GM12864 (cell line): Measurements from ENCODE around the gene GLO1.

Experiments used
- DNase-seq: peaks from one replicate; pipeline ENCODE4 v3.0.0-alpha.2; 2011; ENCODE audit warnings: low read depth
- H3K4me3 ChIP-seq: 2 replicates; pipeline ENCODE4 v1.5.1; 2011; ENCODE audit warnings: mild to moderate bottlenecking, low read depth, low read length, control low read depth
- TF ChIP-seq, protein P1 (sequence below): IDR thresholded peaks from 2 replicates; pipeline ENCODE4 v1.5.1; 2011; ENCODE audit warnings: low read depth, mild to moderate bottlenecking, moderate library complexity, low read length, control low read depth, inconsistent platforms; ENCODE audit errors: missing control alignments

GLO1 gene

DNA sequence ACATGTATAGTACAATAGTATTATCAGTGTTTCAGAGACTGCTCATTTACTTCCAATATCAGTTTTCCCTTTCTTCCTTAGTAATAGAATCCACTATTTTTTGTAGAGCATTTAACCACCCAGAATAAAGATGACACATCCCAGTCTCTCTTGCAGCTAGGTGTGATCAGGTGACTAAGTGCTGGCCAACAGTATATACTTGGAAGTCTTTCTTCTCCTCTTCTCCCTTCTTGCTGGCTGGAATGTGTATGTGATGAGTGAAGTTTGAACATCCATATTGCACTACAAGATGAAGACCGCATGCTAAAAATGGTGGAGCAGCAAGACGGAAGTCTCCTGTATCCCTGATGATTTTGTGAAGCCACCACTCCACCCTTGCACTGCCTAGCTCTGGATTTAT is 48.7 kb downstream of the GLO1 start:
- TF ChIP-seq, protein P1, sequence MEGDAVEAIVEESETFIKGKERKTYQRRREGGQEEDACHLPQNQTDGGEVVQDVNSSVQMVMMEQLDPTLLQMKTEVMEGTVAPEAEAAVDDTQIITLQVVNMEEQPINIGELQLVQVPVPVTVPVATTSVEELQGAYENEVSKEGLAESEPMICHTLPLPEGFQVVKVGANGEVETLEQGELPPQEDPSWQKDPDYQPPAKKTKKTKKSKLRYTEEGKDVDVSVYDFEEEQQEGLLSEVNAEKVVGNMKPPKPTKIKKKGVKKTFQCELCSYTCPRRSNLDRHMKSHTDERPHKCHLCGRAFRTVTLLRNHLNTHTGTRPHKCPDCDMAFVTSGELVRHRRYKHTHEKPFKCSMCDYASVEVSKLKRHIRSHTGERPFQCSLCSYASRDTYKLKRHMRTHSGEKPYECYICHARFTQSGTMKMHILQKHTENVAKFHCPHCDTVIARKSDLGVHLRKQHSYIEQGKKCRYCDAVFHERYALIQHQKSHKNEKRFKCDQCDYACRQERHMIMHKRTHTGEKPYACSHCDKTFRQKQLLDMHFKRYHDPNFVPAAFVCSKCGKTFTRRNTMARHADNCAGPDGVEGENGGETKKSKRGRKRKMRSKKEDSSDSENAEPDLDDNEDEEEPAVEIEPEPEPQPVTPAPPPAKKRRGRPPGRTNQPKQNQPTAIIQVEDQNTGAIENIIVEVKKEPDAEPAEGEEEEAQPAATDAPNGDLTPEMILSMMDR, result no peak
- H3K4me3 ChIP-seq, result no peak overlapping the region
- no peak for DNase-seq

DNA sequence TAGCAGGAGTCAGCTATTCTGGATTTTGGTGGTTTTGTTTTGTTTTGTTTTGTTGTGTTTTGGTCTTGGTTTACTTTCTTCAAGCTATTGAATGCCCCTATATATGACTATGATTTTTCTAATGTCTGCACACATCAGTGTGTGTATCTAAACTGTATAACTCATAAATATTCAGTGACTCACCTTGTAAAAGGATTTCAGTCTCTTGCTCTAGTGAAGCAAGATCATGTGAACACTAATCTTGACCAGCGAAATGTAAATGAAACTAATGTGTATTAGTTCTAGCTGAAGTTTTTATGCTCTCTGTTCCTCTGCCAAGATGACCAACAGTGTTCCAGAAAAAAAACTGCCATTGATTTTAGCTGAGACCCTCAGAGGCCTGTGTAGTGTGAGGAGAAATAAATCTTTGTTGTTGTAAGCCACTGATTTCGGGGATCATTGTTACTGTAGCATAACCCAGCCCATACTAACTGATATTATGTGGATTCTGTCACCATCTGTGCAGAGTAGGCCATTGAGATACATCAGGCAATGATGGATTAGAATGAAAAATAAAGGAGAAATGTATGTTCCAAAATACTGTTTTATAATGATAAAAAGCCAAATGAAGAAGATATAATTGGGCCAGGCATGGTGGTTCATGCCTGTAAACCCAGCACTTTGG is 51.7 kb downstream of the GLO1 start:
- TF ChIP-seq, protein P1, result no peak
- DNase-seq, result no peak

DNA sequence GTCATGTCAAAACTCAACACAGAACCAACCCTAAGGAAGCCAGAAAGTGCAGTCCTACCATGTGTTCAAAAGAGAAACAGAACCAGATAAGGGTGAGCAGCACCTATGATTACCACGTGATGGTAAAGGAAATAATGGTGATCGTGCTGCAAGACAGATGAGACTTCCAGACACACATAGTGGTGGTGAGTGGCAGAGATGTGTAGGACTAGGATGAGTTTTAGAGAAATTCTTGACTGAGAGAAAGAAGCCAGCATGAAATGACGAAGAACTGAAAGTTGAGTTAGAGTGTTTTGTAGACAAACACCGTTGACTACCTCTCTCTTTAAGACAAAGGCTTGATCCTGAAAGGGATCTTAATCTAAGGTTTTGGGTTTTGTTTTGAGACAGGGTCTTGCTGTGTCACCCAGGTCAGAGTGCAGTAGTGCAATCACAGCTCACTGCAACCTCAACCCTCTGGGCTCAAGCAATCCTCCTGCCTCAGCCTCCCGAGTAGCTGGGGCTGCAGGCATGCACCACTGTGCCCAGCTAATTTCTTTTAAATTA is 52.7 kb downstream of the GLO1 start:
- no peak for DNase-seq
- no peak overlapping the region for H3K4me3 ChIP-seq
- TF ChIP-seq, protein P1, result no peak

More for the DNA sequence above, 51.7 kb downstream of the GLO1 start:
- H3K4me3 ChIP-seq, result no peak overlapping the region

DNA sequence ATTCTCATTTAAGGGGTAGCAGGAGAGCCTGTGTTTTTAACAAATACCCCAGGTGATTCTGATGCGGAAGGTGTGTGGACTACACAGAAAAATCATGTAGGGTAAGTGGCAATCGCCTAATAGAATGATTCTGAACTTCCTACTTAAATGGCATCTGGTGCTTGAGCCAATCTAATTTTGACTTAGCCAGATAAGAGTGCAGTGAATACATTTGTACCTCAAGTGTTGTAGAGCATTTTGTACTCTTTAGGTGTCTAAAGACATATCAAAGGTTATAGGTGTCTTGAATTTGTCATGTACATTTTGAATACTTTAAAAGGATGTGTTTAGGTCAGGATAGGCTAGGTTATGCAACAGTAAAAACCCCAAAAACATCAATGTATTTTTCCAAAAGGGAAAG is 53.2 kb downstream of the GLO1 start:
- TF ChIP-seq, protein P1, result no peak
- no peak overlapping the region for H3K4me3 ChIP-seq
- DNase-seq, result no peak

DNA sequence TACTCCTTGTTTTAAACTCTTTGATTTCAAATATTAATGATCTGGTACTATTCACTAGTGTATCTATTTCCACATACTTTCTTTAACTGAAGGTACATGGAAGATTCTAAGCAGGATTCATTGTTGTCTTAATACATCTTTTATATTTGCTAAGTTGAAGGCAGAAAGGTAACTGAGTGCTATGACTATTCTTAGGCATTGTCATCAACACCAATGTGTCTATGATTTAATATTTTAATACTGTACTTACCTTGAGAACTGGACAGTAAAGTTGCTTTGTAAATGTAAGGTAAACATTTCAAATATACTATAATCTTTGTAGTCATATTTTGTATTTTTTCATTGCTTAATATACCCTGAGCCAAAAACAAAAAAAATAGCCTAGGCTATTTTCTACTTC is 54.3 kb downstream of the GLO1 start:
- TF ChIP-seq, protein P1, result no peak
- no peak overlapping the region for H3K4me3 ChIP-seq
- DNase-seq, result no peak

DNA sequence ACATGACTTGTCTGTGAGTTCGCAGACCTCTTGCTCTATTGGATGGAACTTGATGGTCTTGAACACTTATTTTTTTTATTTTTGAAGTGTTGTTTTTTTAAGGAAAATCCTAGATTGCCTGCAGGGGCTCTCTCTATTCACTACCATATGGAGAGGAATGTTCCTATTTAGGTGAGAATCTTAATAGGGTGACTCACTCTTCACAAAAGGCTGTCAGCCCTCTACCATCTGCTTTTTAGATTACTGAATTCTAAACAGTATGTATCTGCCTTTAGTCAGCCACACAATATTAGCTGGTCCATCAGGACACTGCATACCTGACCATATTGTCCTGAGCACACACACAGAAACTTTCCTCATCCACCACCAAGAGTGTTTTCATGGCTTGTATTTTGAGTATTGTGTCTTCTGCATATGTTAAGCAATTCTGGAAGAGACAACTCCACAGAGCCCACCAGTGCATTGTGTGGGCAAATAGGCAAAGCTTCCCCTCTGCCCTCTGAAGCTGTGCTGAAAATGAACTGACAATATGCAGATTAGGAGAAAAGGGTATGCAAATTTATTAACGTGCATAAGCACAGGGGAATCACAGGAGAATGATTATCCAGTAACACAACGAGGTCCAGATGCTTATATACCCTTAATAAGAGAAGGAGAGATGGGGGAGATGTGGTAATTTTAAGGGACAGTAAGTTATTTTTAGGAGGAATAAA is 56.6 kb downstream of the GLO1 start:
- TF ChIP-seq, protein P1, result no peak
- DNase-seq, result no peak
- H3K4me3 ChIP-seq, result no peak overlapping the region
